GM21447 (cell line): Measurements from ENCODE around the gene AKAP12.

Experiments
- ATAC-seq: cut with Tn5 transposase; IDR thresholded peaks from one replicate; pipeline ENCODE4 v1.9.1; 2021; ENCODE audit not compliant: unreplicated experiment

Gene AKAP12

GRCh38 chr6:151279891-151280290, 40.1 kb downstream of the AKAP12 start:
- no peak for ATAC-seq

- no peak for ATAC-seq
These were observed 41.1 kb downstream of the AKAP12 start for GRCh38 chr6:151280859-151281258.

DNA sequence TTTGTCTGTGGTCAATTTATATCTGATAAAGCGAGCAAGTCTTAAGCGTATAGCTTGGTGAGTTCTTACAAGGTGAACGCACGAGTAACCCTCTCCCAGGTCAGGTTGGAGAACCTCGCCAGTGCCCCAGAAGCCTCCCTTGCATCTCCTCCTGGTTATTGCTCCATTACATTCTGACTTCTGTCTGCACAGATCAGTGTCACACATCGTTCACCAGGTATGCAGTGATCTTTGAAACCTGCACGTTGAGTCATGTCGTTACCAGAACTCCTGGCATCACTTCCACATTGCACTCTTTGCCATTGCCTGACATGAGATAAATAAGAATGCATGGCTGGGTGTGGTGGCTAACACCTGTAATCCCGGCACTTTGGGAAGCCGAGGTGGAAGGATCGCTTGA, 44.2 kb downstream of the AKAP12 start:
- ATAC-seq = peak; percentile 56

- peak; percentile 54 for ATAC-seq
These were observed 44.8 kb downstream of the AKAP12 start for GRCh38 chr6:151284548-151285017.

- ATAC-seq = no peak
These were observed 45.4 kb downstream of the AKAP12 start for GRCh38 chr6:151285122-151285521.

DNA sequence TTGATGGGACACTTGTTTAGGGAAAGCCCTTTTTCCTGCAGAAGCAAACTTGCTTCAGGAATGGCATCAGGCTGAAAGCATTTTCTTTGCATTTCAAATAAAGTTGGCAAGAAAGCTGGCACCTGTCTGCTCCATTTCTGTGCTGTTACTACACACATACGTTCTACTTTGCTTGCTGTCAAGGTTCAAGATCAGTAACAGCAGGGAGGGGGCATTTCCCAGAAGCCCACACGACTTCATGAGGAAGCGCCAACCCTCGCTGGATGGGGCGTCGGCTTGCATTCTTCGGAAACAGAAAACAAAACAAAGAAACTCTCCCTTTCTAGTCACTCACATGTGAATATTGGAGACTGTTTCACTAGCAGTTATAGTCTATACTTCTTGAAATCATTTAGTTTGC, 46.4 kb downstream of the AKAP12 start:
- no peak for ATAC-seq

DNA sequence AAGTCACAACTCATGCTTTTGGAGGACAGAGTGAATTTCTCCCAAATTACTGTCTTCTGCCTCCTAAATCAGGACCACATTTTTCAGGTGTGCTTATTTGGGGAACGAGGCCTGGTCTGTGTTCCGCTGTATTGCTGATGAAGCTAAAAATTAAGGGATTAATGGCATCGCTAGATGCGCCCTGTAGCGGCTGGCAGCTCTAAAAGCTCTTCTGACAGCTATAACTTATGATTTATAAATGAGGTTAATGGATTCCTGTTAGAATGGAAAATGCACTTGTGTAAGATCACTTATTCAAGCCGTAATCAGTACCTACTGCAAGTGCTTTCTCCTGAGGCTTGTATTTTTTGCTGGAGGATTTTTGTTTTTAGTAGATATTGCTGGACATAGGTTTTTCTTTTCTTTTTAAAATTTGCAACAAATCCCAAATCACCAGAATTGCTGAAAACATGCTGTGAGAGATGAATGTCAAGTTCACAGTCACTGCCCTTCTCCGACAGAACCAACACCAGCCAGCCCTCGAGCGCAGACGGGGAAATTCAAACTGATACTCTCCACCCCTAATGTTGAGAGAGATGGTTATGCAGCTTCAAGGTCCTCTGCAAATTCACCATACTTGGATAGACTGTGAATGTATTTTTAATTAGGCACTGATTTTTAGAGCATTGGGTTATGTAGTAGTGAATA, 49.1 kb downstream of the AKAP12 start:
- no peak for ATAC-seq

GRCh38 chr6:151289399-151290007, 49.7 kb downstream of the AKAP12 start:
- no peak for ATAC-seq

- no peak for ATAC-seq
These were observed 51.3 kb downstream of the AKAP12 start for GRCh38 chr6:151290877-151291721.

- no peak for ATAC-seq
These were observed 51.9 kb downstream of the AKAP12 start for GRCh38 chr6:151291722-151292059.

GRCh38 chr6:151292974-151293687, 53.4 kb downstream of the AKAP12 start:
- ATAC-seq = no peak

DNA sequence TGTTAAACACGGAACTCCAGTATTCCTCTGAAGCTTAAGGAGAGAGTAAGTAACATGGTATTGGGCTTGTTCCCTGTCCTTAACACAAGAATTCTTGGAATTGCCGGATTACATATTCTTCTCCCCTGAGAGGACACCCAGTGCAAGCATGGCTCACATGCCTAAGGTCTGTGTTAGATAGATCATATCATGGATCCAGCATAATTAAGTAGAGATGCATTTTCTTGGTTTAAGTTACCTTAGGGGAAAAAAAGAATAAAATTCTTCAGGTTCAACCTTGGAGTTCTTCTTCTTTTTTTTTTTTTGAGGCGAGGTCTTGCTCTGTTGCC, 53.9 kb downstream of the AKAP12 start:
- no peak for ATAC-seq

GRCh38 chr6:151294561-151295101, 54.9 kb downstream of the AKAP12 start:
- no peak for ATAC-seq

GRCh38 chr6:151297886-151298285, 58.1 kb downstream of the AKAP12 start:
- no peak for ATAC-seq

DNA sequence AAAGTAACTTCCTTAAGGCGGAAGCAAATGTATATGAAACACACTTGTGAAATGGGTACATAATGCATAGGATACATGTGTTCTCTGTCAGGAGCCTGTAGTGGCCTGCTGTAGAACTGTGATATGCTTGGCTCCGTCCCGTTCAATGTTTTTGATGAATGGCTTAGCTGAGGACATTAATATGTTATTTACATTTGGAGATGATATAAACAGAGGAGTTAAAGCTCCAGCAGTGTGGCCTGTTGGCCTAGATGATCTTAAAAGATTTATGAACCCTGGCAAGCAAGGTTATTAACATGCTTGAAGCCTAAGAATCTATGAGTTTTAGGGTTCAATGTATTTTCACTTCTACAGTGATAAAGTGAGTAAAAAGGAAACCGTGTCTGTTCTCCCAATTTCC, 59.2 kb downstream of the AKAP12 start:
- no peak for ATAC-seq

- no peak for ATAC-seq
These were observed 60.7 kb downstream of the AKAP12 start for GRCh38 chr6:151300267-151300991.

- ATAC-seq = no peak
These were observed 61.8 kb downstream of the AKAP12 start for GRCh38 chr6:151301547-151301946.

DNA sequence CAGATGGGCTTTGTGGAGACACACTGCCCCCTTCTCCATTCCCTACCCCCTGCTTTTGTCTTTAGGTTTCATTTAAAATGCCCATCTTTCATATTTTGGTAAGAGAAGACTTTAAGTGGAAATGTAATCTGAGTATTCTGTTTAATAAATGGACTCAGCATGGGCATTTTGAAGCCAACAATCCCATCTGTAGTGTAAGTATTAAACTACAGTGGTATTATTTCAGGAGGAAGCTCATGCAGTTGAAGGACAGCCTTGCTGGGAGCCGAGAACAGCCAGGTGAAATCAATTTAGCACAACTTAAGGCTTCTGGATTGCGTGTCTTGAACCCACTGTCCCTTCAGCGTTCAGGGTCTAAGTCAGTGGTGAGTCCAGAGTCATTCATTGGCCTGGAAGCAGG, 63.5 kb downstream of the AKAP12 start:
- no peak for ATAC-seq

DNA sequence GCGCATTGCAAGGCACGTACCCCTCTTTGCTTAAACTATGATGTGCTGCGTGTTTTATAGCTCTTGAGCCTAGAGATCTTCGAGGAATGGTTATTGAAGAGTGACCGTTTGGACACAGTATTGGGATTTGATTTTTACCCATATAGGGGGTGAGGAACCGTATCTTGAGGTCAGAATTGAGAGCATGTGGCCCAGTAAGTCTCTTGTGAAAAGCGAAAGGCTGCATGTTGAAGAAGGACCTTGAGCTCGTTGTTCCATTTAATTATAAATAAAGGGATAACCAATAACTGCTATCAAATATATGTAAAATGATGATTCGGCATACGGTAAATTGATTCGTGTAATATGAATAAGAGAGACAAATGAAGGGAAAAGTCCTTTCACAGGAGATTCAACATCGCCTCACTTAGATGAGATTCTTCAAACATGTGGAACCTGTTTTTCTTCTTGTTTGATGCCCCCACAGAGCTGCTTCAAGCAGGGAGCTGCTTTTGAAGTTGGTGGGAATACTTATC, 66.6 kb downstream of the AKAP12 start:
- no peak for ATAC-seq

DNA sequence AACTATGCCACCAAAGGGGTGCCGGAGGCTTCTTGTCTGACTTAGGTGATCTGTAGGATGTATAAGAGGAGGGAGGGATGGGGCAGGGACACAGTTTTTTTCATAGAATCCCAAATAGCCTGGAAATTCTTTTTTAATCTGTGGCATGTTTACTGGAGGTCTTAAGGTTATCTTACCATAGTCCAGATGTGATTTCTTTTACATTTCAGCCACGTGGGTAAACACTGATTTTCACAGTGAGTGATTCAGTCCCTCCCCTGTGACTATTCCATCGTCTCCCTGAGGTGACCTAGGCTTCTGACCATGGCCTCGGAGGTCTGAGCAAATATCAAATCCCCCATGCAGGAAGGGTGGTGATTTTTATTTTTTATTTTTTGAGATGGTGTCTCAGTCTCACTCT, 67.7 kb downstream of the AKAP12 start:
- no peak for ATAC-seq
